ENCODE results near the gene DUS2.
"Not testable (repeated sequence)": the region's sequence is repeated elsewhere in the genome, so short reads cannot be mapped to it uniquely, and the experiment has no call there.

DUS2 gene

GRCh38 chr16:68089067-68089466, 66.0 kb downstream of the DUS2 start:
- in situ Hi-C loops (cut with MboI; ENCODE audit: low sequenced_read_pairs): no loop called here

GRCh38 chr16:68090130-68090529, 67.0 kb downstream of the DUS2 start:
- in situ Hi-C loops (cut with MboI; ENCODE audit: low sequenced_read_pairs): no loop called here

GRCh38 chr16:68090533-68090932, 67.4 kb downstream of the DUS2 start:
- in situ Hi-C loops (cut with MboI; ENCODE audit: low sequenced_read_pairs): no loop called here

- in situ Hi-C loops (cut with MboI; ENCODE audit: low sequenced_read_pairs): no loop called here
Observed at GRCh38 chr16:68091380-68092261, 68.5 kb downstream of the DUS2 start.

GRCh38 chr16:68092275-68092674, 69.2 kb downstream of the DUS2 start:
- in situ Hi-C loops (cut with MboI; ENCODE audit: low sequenced_read_pairs): not testable (repeated sequence)

- in situ Hi-C loops (cut with MboI; ENCODE audit: low sequenced_read_pairs): no loop called here
Observed at GRCh38 chr16:68093816-68094613, 70.9 kb downstream of the DUS2 start.

GRCh38 chr16:68094614-68094934, 71.5 kb downstream of the DUS2 start:
- in situ Hi-C loops (cut with MboI; ENCODE audit: low sequenced_read_pairs): no loop called here

- in situ Hi-C loops (cut with MboI; ENCODE audit: low sequenced_read_pairs): no loop called here
Observed at GRCh38 chr16:68096491-68096890, 73.4 kb downstream of the DUS2 start.

- in situ Hi-C loops (cut with MboI; ENCODE audit: low sequenced_read_pairs): no loop called here
Observed at GRCh38 chr16:68097088-68097487, 74.0 kb downstream of the DUS2 start.

- in situ Hi-C loops (cut with MboI; ENCODE audit: low sequenced_read_pairs): no loop called here
Observed at GRCh38 chr16:68097895-68098294, 74.8 kb downstream of the DUS2 start.

GRCh38 chr16:68100488-68100887, 77.4 kb downstream of the DUS2 start:
- in situ Hi-C loops (cut with MboI; ENCODE audit: low sequenced_read_pairs): no loop called here

GRCh38 chr16:68105611-68106010, 82.5 kb downstream of the DUS2 start:
- in situ Hi-C loops (cut with MboI; ENCODE audit: low sequenced_read_pairs): no loop called here

- in situ Hi-C loops (cut with MboI; ENCODE audit: low sequenced_read_pairs): not testable (repeated sequence)
Observed at GRCh38 chr16:68107230-68107928, 84.3 kb downstream of the DUS2 start.

GRCh38 chr16:68109156-68109555, 86.1 kb downstream of the DUS2 start:
- in situ Hi-C loops (cut with MboI; ENCODE audit: low sequenced_read_pairs): not testable (repeated sequence)

GRCh38 chr16:68110611-68111010, 87.5 kb downstream of the DUS2 start:
- in situ Hi-C loops (cut with MboI; ENCODE audit: low sequenced_read_pairs): not testable (repeated sequence)

- in situ Hi-C loops (cut with MboI; ENCODE audit: low sequenced_read_pairs): no loop called here
Observed at GRCh38 chr16:68111379-68111778, 88.3 kb downstream of the DUS2 start.

GRCh38 chr16:68113059-68113761, 90.1 kb downstream of the DUS2 start:
- in situ Hi-C loops (cut with MboI; ENCODE audit: low sequenced_read_pairs): no loop called here

- in situ Hi-C loops (cut with MboI; ENCODE audit: low sequenced_read_pairs): no loop called here
Observed at GRCh38 chr16:68113765-68114240, 90.7 kb downstream of the DUS2 start.

GRCh38 chr16:68114939-68115338, 91.9 kb downstream of the DUS2 start:
- in situ Hi-C loops (cut with MboI; ENCODE audit: low sequenced_read_pairs): not testable (repeated sequence)

GRCh38 chr16:68115851-68116250, 92.8 kb downstream of the DUS2 start:
- in situ Hi-C loops (cut with MboI; ENCODE audit: low sequenced_read_pairs): no loop called here

Data from hTERT RPE-1 (cell line).